ENCODE data around the gene NHLH1. TPM values are rescaled to one million over a fixed set of nuclear protein-coding genes. Genes with fewer than 3 reads are reported as not detected.
"Not testable (repeated sequence)": the region's sequence is repeated elsewhere in the genome, so short reads cannot be mapped to it uniquely, and the experiment has no call there.

Gene NHLH1
- polyA plus RNA-seq, 1 experiment, result 0.20 TPM

DNA sequence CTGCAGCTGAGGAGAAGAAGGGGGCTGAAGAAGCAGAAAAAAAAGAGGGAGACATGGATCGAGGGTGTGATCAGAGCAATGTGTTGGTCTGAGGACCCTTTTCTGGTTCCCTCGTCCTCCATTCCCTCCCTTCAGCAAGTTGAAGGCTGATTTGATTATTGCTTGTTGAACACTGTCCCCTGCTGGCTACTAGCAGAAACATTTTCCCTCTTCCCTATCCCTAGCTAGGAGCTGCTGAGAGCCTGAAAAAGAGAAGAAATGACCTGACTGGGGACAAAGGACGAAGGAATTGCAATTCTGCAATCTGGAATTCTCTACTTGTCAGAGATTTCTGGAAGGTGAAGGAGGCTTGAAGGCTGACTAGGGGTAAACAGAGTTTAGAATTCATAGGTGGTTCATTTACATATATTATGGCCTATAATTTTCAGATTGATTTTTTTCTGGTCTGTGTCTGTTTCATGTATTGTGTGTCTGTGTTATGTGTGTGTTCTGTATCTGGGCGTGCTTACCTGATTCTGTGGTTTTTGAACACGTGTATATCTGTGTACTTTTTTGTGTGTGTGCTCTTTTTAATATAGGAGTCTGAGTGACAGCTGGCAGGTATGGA, 9.8 kb downstream of the NHLH1 start:
- Histone ChIP-seq H3K27me3 (ENCODE audit: control insufficient read depth, insufficient read depth, low read length) (no peaks in the 10 kb centered on the region; the same call in 1 of the 2 replicates), H3K4me3 (ENCODE audit: low read depth, low read length) (no peak overlapping the region), H3K36me3 (ENCODE audit: control insufficient read depth, insufficient read depth, low read length) (no peaks in the 10 kb centered on the region)
- ChIA-PET POLR2A (no interaction called here), CTCF (interaction anchor here (0.6 to 6.7 kb wide), 29 partner anchors 11 to 657 kb away, joined by 3 to 86 read pairs (median 4); partner anchors contain the start of genes CASQ1, NHLH1 and PEX19)
- no peak for DNase-seq (ENCODE audit: low read depth)
- TF ChIP-seq CTCF (IDR thresholded peaks at IDR 0.05; ENCODE audit: insufficient read depth, low read depth, low read length), result peak; percentile 97

DNA sequence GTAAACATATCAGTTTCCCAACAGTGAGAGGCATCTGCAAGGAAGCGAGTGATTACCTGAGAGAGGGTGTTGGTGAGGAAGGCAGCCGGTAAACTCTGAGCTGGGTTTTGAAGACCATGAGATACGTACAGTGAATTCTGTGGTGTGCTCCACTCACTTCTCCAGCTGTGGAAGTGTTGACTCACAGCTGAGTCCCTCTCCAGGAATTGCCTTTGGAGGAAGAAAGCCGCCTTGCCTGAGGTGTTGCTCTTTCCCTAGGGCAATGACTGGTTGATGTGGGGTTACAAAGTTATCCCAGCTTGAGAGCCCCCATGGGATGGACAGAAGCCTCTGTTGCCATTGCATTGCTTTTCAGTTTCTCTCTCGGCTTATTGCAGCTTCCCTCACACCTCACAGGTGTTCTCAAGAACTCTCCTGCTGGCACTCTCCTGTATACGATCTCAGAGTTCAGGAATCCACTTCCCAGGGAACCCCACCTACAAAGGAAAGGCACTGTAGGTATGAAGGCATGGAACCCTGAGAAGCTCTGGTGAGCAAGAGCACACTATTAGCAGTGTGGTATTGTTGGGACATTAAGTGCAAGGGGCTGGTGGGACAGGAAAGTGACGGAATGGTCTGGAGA, 10.8 kb downstream of the NHLH1 start:
- Histone ChIP-seq H3K27me3 (ENCODE audit: control insufficient read depth, insufficient read depth, low read length) (no peaks in the 10 kb centered on the region; the same call in 1 of the 2 replicates), H3K4me3 (ENCODE audit: low read depth, low read length) (no peak overlapping the region), H3K36me3 (ENCODE audit: control insufficient read depth, insufficient read depth, low read length) (no peaks in the 10 kb centered on the region)
- POLR2A ChIA-PET, result interaction anchor here (0.6 kb wide), 1 partner anchor 184 kb away, joined by 3 read pairs; no protein-coding TSS in a partner anchor
- no peak for TF ChIP-seq CTCF (IDR thresholded peaks at IDR 0.05; ENCODE audit: insufficient read depth, low read depth, low read length)
- CTCF ChIA-PET, result interaction anchor here (0.8 to 6.7 kb wide), 16 partner anchors 13 to 320 kb away, joined by 3 to 86 read pairs (median 4); partner anchors contain the start of genes CASQ1 and NHLH1
- DNase-seq (ENCODE audit: low read depth), result no peak

DNA sequence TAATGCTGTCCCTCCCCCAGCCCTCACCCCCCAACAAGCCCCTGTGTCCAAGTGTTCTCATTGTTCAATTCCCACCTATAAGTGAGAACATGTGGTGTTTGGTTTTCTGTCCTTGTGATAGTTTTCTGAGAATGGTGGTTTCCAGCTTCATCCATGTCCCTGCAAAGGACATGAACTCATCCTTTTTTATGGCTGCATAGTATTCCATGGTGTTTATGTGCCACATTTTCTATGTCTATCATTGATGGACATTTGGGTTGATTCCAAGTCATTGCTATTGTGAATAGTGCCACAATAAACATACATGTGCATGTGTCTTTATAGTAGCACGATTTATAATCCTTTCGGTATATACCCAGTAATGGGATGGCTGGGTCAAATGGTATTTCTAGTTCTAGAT, 17.9 kb downstream of the NHLH1 start:
- DNase-seq (ENCODE audit: low read depth); H3K36me3 ChIP-seq (ENCODE audit: control insufficient read depth, insufficient read depth, low read length); H3K4me3 ChIP-seq (ENCODE audit: low read depth, low read length); POLR2A ChIA-PET; H3K27me3 ChIP-seq (ENCODE audit: control insufficient read depth, insufficient read depth, low read length); CTCF ChIA-PET: not testable (repeated sequence)

GRCh38 chr1:160388406-160388805, 21.5 kb downstream of the NHLH1 start:
- H3K36me3 ChIP-seq (ENCODE audit: control insufficient read depth, insufficient read depth, low read length); POLR2A ChIA-PET; H3K27me3 ChIP-seq (ENCODE audit: control insufficient read depth, insufficient read depth, low read length); DNase-seq (ENCODE audit: low read depth); H3K4me3 ChIP-seq (ENCODE audit: low read depth, low read length); CTCF ChIA-PET: not testable (repeated sequence)

GRCh38 chr1:160394673-160395072, 27.8 kb downstream of the NHLH1 start:
- ChIA-PET CTCF (interaction anchor here (1.6 kb wide), 1 partner anchor 19 kb away, joined by 7 read pairs; no protein-coding TSS in a partner anchor), POLR2A (no interaction called here)
- no peak for DNase-seq (ENCODE audit: low read depth)
- peaks cover 8% of the 10 kb centered on the region for H3K27me3 ChIP-seq (ENCODE audit: control insufficient read depth, insufficient read depth, low read length)
- no peak for TF ChIP-seq CTCF (IDR thresholded peaks at IDR 0.05; ENCODE audit: insufficient read depth, low read depth, low read length)
- H3K36me3 ChIP-seq (ENCODE audit: control insufficient read depth, insufficient read depth, low read length), result no peaks in the 10 kb centered on the region
- no peak overlapping the region for H3K4me3 ChIP-seq (ENCODE audit: low read depth, low read length)

GRCh38 chr1:160397651-160398050, 30.8 kb downstream of the NHLH1 start:
- H3K4me3 ChIP-seq (ENCODE audit: low read depth, low read length), result no peak overlapping the region
- H3K36me3 ChIP-seq (ENCODE audit: control insufficient read depth, insufficient read depth, low read length), result no peaks in the 10 kb centered on the region
- CTCF ChIA-PET, result interaction anchor here (1.1 to 1.6 kb wide), 4 partner anchors 12 to 310 kb away, joined by 3 read pairs; no protein-coding TSS in a partner anchor
- no peak for TF ChIP-seq CTCF (IDR thresholded peaks at IDR 0.05; ENCODE audit: insufficient read depth, low read depth, low read length)
- DNase-seq (ENCODE audit: low read depth), result no peak
- H3K27me3 ChIP-seq (ENCODE audit: control insufficient read depth, insufficient read depth, low read length), result peaks cover 25% of the 10 kb centered on the region
- POLR2A ChIA-PET, result no interaction called here
